Panc1 (cell line): Measurements from ENCODE around the gene TBATA. TPM values are rescaled to one million over a fixed set of nuclear protein-coding genes. Genes with fewer than 3 reads are reported as not detected.

ENCODE experiments used
- ATAC-seq: fragments of 200-7000 bp; cut with Tn5 transposase; 2 replicates; pipeline ENCODE4 v1.9.1; 2020; ENCODE audit warnings: mild to moderate bottlenecking, moderate library complexity
- BruUV-seq: library from RNA; stranded (reverse); fragments of 400-500 nt; replicated peaks from 2 replicates; lab custom pipeline; 2021; lab: Mats Ljungman, UMichigan
- CTCF ChIA-PET: fragments of 300-600 bp; sonication (Branson Sonifier 250); formaldehyde crosslinking; loops from one replicate; lab custom pipeline; 2022; ENCODE audit warnings: antibody characterized with exemption; lab: Charles Lee
- POLR2A ChIA-PET: fragments of 300-600 bp; sonication (Branson Sonifier 250); formaldehyde crosslinking; loops from one replicate; lab custom pipeline; 2022; ENCODE audit warnings: antibody characterized with exemption; lab: Charles Lee
- DNase-seq: peaks from one replicate; pipeline ENCODE4 v3.0.0-alpha.2; 2010; ENCODE audit warnings: low read depth, low spot score
- H3K27ac ChIP-seq: 2 replicates; pipeline ENCODE4 v1.5.1; 2011; ENCODE audit warnings: mild to moderate bottlenecking, low read length, inconsistent platforms
- H3K27me3 ChIP-seq: fragments of 200-500 bp; sonication (Bioruptor generic); 2 replicates; pipeline ENCODE4 v1.6.0; 2014; ENCODE audit warnings: low read length, inconsistent platforms; ENCODE audit not compliant: control insufficient read depth, insufficient read depth
- H3K36me3 ChIP-seq: fragments of 200-500 bp; sonication (Bioruptor generic); 2 replicates; pipeline ENCODE4 v1.5.1; 2014; ENCODE audit warnings: inconsistent platforms, mild to moderate bottlenecking, low read length, moderate library complexity; ENCODE audit not compliant: control insufficient read depth, insufficient read depth
- H3K4me1 ChIP-seq: 2 replicates; pipeline ENCODE4 v1.5.1; 2011; ENCODE audit warnings: inconsistent platforms, mild to moderate bottlenecking, low read length, moderate library complexity; ENCODE audit not compliant: control insufficient read depth, insufficient read depth
- H3K4me3 ChIP-seq, 2 experiments: 2 replicates each; pipeline ENCODE4 v1.5.1; 2011 to 2012; ENCODE audit warnings: low read depth in 2 of 2, low read length in 2 of 2, mild to moderate bottlenecking in 2 of 2, inconsistent platforms in 1 of 2, moderate library complexity in 1 of 2
- H3K9me3 ChIP-seq: fragments of 200-500 bp; sonication (Bioruptor generic); 2 replicates; pipeline ENCODE4 v1.5.1; 2014; ENCODE audit warnings: low read depth, mild to moderate bottlenecking, inconsistent platforms, low read length, moderate library complexity; ENCODE audit not compliant: control insufficient read depth, insufficient read depth
- CTCF ChIP-seq: fragments of 450-650 bp; IDR thresholded peaks from 2 replicates; pipeline ENCODE4 v1.5.1; 2017; ENCODE audit warnings: mild to moderate bottlenecking
- POLR2AphosphoS5 ChIP-seq: IDR thresholded peaks from 2 replicates; pipeline ENCODE4 v1.6.1; 2012; ENCODE audit warnings: mild to moderate bottlenecking, low read depth, low read length, moderate library complexity
- SIN3A ChIP-seq: IDR thresholded peaks from 2 replicates; pipeline ENCODE4 v1.6.1; 2012; ENCODE audit warnings: low read depth, mild to moderate bottlenecking, low read length, moderate library complexity, borderline replicate concordance; ENCODE audit not compliant: insufficient read depth
- TCF7L2 ChIP-seq: IDR thresholded peaks from 2 replicates; pipeline ENCODE4 v1.6.1; 2011; ENCODE audit warnings: mild to moderate bottlenecking, low read depth, low read length, inconsistent platforms
- in situ Hi-C: cut with HindIII; loops from 2 replicates; pipeline ENCODE4 v1.10.0; 2016; ENCODE audit warnings: low sequenced_read_pairs, low pct_unique_long_range_greater_than_20kb
- intact Hi-C: fragments of 100-400 bp; cut with micrococcal nuclease; formaldehyde crosslinking; loops from one replicate; pipeline ENCODE4 v1.10.0; 2022; ENCODE audit not compliant: unreplicated experiment
- total RNA-seq: library from RNA; stranded (reverse); gene quantifications from one replicate; pipeline ENCODE4 v1.2.1, GENCODE V29; 2021; ENCODE audit not compliant: unreplicated experiment
- TF ChIP-seq, protein P1 (sequence below), 2 experiments: IDR thresholded peaks; 2 replicates each; pipeline ENCODE4 v1.6.1; 2011 to 2012; ENCODE audit warnings: low read depth in 2 of 2, control low read depth in 1 of 2, low read length in 1 of 2, mild to moderate bottlenecking in 1 of 2, moderate library complexity in 1 of 2; ENCODE audit not compliant: insufficient read depth in 1 of 2

The TBATA gene
- total RNA-seq, 1 experiment from 2014 or later: not detected

DNA sequence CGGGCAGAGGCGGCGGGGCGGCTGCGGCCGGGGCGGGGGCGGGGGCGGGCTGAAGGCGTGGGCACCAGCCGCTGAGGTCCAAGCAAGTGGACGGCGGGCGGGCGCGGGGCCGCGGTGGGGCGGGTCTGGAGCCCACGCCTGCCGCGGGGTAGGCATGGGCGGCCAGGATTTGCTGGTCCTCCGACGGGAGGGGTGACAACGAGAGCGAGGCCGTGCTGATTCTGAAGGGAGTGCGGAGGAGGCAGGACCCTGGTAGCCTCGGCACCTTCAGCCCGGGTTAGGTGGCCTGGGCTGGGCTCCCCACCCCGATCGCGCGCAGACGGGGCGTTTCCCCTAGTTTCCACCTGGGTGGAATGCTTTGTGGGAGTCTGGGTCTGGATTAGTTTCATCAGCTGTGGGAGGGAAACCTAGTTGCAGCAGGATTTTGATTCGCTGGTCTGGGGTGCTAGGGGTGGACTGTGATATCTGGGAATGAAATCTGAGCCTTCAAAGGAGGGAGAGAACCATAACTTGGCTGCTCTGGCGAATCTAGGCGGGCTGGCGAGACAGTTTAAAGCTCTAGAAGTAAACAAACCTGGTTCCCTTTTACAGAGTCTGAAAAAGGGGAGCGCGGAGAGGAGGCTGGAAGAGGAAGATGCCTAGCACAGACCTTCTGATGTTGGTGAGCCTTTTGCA is 31.2 kb upstream of the TBATA start:
- in situ Hi-C loops (no loop called here), intact Hi-C loops (no loop called here)
- Histone ChIP-seq H3K4me3 (peak overlapping the region; percentile 68 to 89), H3K4me1 (peaks cover 10% of the 10 kb centered on the region; the same call in 1 of the 2 replicates), H3K27me3 (no peaks in the 10 kb centered on the region), H3K9me3 (no peaks in the 10 kb centered on the region), H3K36me3 (no peaks in the 10 kb centered on the region; the same call in 1 of the 2 replicates), H3K27ac (peak overlapping the region; percentile 71)
- BruUV-seq: no TSS peak
- DNase-seq: no peak
- ChIA-PET CTCF (no interaction called here), POLR2A (no interaction called here)
- peak; percentile 85 for TF ChIP-seq TCF7L2
- TF ChIP-seq SIN3A: no peak; the same call in none of the 2 replicates
- ATAC-seq: peak; percentile 91

- CTCF ChIA-PET: no interaction called here
- Histone ChIP-seq H3K36me3 (no peaks in the 10 kb centered on the region; the same call in 1 of the 2 replicates), H3K27me3 (no peaks in the 10 kb centered on the region), H3K4me1 (peaks cover 10% of the 10 kb centered on the region; the same call in 1 of the 2 replicates), H3K4me3 (peak within 1 kb of the TSS; percentile 68 to 89), H3K9me3 (no peaks in the 10 kb centered on the region), H3K27ac (peak within 1 kb of the TSS; percentile 71)
- in situ Hi-C loops: no loop called here
- TF ChIP-seq SIN3A: peak; percentile 34; the same call in 1 of the 2 replicates
- TF ChIP-seq CTCF: peak; percentile 100
- TF ChIP-seq, protein P1, sequence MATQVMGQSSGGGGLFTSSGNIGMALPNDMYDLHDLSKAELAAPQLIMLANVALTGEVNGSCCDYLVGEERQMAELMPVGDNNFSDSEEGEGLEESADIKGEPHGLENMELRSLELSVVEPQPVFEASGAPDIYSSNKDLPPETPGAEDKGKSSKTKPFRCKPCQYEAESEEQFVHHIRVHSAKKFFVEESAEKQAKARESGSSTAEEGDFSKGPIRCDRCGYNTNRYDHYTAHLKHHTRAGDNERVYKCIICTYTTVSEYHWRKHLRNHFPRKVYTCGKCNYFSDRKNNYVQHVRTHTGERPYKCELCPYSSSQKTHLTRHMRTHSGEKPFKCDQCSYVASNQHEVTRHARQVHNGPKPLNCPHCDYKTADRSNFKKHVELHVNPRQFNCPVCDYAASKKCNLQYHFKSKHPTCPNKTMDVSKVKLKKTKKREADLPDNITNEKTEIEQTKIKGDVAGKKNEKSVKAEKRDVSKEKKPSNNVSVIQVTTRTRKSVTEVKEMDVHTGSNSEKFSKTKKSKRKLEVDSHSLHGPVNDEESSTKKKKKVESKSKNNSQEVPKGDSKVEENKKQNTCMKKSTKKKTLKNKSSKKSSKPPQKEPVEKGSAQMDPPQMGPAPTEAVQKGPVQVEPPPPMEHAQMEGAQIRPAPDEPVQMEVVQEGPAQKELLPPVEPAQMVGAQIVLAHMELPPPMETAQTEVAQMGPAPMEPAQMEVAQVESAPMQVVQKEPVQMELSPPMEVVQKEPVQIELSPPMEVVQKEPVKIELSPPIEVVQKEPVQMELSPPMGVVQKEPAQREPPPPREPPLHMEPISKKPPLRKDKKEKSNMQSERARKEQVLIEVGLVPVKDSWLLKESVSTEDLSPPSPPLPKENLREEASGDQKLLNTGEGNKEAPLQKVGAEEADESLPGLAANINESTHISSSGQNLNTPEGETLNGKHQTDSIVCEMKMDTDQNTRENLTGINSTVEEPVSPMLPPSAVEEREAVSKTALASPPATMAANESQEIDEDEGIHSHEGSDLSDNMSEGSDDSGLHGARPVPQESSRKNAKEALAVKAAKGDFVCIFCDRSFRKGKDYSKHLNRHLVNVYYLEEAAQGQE (IDR thresholded peaks at IDR 0.05; ENCODE audit: insufficient read depth in 1 of 2, low read depth in 2 of 2, low read length in 1 of 2): no peak
- TF ChIP-seq TCF7L2: no peak
- TF ChIP-seq POLR2AphosphoS5: peak; percentile 66
- intact Hi-C loops: loop anchor here (2.0 kb wide), 1 partner anchor 65 kb away; no protein-coding TSS in a partner anchor
- DNase-seq (peak; percentile 17), ATAC-seq (peak; percentile 92)
- BruUV-seq: no TSS peak
- POLR2A ChIA-PET: interaction anchor here (0.6 kb wide), 1 partner anchor 62 kb away, joined by 3 read pairs; no protein-coding TSS in a partner anchor
These were observed 30.5 kb upstream of the TBATA start, which contains the start of gene SGPL1 for GRCh38 chr10:70815504-70816219. TSS of gene SGPL1 (plus strand) at chr10:70815948. CDS start at chr10:70816854, 906 bp downstream.
